HuH-7 (cell line): ENCODE measurements around the gene GIT2.
"Not testable (repeated sequence)": the region's sequence is repeated elsewhere in the genome, so short reads cannot be mapped to it uniquely, and the experiment has no call there.

Source experiments
- DNase-seq: peaks from one replicate; pipeline ENCODE4 v3.0.0; 2011; ENCODE audit warnings: low spot score

Gene GIT2, protein sequence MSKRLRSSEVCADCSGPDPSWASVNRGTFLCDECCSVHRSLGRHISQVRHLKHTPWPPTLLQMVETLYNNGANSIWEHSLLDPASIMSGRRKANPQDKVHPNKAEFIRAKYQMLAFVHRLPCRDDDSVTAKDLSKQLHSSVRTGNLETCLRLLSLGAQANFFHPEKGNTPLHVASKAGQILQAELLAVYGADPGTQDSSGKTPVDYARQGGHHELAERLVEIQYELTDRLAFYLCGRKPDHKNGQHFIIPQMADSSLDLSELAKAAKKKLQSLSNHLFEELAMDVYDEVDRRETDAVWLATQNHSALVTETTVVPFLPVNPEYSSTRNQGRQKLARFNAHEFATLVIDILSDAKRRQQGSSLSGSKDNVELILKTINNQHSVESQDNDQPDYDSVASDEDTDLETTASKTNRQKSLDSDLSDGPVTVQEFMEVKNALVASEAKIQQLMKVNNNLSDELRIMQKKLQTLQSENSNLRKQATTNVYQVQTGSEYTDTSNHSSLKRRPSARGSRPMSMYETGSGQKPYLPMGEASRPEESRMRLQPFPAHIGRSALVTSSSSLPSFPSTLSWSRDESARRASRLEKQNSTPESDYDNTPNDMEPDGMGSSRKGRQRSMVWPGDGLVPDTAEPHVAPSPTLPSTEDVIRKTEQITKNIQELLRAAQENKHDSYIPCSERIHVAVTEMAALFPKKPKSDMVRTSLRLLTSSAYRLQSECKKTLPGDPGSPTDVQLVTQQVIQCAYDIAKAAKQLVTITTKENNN

DNA sequence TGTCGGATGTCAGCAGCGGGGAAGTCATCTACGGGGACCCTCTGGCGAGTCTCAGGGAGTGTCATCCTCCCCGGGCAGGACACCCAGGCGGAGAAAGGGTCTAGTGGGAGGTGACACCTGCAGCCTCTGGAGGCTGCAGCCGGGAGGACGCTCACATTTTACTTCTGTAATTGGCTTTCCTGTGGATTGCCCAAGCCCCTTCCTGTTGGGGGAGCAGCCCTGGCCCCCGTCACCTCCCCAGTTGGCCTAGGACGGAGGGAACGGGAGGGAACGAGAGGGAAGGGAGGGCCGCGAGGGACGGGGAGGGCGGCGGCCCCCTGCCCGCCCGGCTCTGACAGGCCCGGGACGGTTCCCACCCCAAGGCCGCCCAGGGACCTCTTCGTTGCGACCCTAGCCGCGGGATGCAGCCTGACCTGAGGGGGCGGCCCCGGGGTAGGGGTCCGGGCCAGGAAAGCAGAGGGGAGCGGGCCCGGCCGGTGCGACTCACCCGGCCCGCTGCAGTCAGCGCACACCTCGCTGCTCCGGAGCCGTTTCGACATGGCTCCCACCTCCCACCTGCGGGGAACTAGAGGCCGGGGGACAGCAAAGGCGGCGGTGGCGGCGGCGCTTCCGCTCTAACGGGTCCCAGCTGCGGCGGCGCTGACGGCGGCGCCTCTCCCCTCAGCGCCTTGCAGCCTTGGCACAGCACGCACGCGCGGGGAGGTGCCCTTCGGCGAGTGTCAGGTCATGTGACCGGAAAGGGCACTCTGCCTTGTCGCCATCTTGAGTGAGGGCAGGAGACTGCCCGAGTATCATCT, at the start of gene GIT2:
Gene GIT2 (minus strand): TSS at position 683 of the 797 bp plus-strand sequence. CDS start 144 bp downstream, at position 539.
- DNase-seq, result peak; percentile 95

DNA sequence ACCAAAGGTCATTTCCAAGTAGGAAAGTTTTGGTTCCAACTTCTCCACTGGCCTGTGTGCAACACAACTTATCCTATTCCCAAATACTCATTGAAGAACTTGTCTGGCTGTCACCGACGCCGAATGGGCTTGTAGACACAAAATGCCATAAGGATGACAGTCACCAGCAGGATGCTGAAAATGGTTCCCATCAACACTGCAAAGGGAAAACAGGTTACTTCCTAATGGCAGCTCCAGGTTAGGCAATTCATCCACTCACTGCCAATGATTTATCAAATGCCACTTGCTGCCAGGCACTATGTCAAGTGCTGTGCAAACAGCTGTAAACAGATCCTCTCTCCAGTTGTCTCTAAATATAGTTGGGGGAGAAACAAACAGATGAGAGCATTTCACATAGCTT, 46.1 kb upstream of the GIT2 start:
- DNase-seq, result no peak

DNA sequence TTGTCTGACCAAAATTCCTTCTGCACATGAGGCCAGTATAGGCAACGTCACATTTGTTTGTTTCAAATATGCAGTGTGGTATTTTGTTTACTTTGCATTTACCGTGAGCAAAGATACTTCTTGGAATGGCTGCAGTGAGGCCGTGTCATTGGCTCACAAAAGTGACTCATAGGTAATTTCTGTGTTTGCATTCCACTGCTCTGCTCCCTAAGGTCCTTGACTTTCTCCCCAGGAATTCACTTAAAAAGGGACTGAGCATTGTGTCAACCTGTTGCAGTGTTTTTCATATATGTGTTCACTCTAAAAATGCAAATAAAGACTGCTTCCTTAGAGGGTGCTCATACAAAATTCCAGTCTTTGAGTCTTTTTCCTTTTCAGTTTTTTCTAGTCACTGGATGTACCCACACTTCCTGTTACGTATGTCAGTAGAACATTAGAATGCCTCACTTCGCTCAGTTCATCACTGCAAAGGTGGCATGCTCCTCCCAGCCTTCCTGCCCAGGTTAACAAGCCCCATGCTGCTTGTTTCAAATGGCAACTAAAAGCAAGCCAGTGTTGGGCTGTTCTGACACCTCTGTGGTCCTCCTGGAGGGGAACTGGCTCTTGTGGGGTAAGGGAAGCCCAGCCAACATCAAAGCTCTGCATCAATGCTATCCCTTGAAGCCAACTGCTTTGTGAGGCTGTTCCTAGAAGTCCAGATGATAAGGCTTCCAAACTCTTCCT, 43.1 kb upstream of the GIT2 start:
- peak; percentile 65 for DNase-seq

GRCh38 chr12:110038741-110039084, 42.5 kb upstream of the GIT2 start:
- DNase-seq, result no peak

GRCh38 chr12:110037315-110037714, 41.1 kb upstream of the GIT2 start:
- no peak for DNase-seq

- DNase-seq, result no peak
Observed at GRCh38 chr12:110035534-110036104, 39.5 kb upstream of the GIT2 start.

DNA sequence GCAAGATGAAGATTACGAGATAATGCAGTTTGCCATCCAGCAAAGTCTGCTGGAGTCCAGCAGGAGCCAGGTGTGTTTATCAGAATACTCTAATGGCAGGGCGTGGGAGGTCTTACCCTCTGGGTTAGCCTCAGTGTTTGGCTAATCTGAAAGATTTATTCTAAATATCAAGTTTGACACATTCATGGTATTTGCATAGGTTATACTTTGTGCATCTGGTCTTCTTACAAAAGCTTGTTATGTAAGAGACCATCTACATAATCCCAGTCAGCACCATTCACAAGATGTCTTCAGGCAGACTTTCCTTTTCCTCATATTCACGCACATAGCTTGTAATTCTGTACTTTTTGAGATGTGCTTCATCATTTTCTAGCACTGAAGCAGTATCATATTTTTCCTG, 37.7 kb upstream of the GIT2 start:
- no peak for DNase-seq

- DNase-seq, result no peak
Observed at GRCh38 chr12:110029290-110029815, 33.2 kb upstream of the GIT2 start.

- DNase-seq, result no peak
Observed at GRCh38 chr12:110028323-110028722, 32.2 kb upstream of the GIT2 start.

DNA sequence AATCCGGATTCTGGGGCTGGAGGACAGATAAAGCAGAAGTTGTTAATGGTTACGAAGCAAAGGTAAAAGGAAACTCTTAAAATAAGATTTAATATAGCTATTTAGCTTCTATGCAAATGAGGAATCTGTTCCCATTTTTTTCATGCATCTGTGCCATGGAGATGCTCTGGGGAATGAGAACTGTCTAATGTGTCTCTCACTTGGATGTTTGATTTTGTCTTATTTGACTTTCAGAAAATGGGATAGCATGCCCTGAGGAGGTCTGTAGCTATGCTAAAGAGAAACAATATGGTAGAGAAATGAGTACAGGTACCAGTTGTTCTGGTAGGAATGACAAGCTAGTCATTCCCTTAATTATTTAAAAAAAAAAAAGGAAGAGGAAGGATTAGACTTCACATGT, 27.9 kb upstream of the GIT2 start:
- no peak for DNase-seq

- no peak for DNase-seq
Observed at GRCh38 chr12:110023059-110023980, 27.2 kb upstream of the GIT2 start.

- no peak for DNase-seq
Observed at GRCh38 chr12:110020956-110021355, 24.8 kb upstream of the GIT2 start.

DNA sequence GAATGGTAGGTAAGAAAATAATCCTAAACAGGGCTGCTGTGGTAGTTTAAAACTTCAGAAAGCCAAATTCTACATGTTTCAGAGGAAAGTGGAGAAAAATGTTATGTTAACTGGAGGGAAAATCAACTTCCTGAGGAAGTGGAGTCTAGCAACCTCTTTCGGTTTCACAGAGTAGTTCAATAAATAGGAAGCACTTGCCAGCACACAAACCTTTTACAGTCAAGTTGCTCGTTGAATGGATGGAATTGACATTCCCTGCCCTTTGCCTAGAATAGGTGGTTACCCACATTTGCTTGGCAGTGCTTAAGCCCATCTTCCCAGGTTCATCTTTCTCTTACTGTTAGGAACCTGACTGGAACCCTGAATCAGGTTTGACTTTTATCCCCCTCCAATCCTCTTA, 19.0 kb upstream of the GIT2 start:
- DNase-seq, result no peak

DNA sequence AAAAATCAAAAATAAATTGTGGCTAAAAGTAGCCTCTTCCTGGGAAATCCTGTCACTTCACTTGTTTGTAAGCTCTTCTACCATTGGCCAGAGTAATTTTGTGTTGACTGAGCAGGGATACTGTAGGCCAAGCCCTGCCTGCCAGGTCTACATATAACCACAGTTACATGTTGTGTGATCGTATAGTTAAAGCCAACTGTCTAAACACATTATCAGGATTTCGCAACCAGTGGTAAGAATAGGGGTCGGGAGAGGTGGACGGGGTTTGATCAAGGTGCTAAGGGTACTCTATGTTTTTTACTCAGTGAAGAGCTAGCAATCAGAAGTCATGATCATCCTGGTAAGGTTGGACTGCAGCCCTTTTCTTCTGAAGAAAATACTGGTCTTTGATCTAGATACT, 16.5 kb upstream of the GIT2 start:
- no peak for DNase-seq

- DNase-seq, result no peak
Observed at GRCh38 chr12:110012137-110012536, 16.0 kb upstream of the GIT2 start.

DNA sequence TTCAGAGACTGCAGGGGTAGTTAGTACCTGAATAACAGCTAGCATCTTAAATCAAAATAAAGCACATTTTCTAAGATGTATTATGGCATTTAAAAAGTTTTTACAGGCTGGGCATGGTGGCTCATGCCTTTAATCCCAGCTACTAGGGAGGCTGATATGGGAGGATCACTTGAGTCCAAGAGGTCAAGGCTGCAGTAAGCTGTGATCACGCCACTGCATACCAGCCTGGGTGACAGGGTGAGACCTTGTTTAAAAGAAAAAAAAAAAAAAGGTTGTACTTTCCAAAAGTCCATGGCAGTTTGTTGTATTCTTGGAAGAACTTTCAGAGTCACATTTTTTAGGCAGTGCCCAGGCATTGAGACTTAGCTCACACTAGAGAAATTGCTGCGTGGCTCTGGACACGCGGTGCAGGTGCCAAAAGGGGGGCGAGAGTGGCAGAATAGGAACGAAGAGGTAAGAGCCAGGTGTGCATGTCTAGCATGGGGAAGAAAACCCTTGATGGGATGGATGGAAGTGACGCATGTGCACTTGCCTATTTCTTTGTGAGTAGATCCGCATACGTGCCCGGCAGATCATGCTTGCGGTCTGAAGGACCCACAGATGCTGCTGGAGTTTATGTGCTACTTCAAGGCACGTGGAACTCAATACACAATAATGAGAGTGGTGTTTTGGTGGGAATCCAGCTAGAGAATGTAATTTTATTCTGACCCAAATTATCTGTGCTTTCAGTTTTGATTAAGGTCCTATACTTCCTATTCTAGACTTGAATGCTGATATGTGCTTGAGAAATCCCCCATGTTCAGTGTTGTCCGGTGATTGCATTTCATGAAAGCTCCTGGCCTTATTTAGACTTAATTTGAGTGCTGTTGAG, 14.9 kb upstream of the GIT2 start:
- DNase-seq, result no peak

GRCh38 chr12:110008681-110009398, 12.7 kb upstream of the GIT2 start:
- not testable (repeated sequence) for DNase-seq

- no peak for DNase-seq
Observed at GRCh38 chr12:110007881-110008280, 11.7 kb upstream of the GIT2 start.

- no peak for DNase-seq
Observed at GRCh38 chr12:110006115-110006514, 9.9 kb upstream of the GIT2 start.
